GM21723 (cell line): Measurements from ENCODE around the gene NOTUM.
"Not testable (repeated sequence)": the region's sequence is repeated elsewhere in the genome, so short reads cannot be mapped to it uniquely, and the experiment has no call there.

Experiments used
- ATAC-seq: cut with Tn5 transposase; IDR thresholded peaks from one replicate; pipeline ENCODE4 v1.9.1; 2021; ENCODE audit warnings: mild to moderate bottlenecking, moderate library complexity; ENCODE audit not compliant: unreplicated experiment

Gene NOTUM

DNA sequence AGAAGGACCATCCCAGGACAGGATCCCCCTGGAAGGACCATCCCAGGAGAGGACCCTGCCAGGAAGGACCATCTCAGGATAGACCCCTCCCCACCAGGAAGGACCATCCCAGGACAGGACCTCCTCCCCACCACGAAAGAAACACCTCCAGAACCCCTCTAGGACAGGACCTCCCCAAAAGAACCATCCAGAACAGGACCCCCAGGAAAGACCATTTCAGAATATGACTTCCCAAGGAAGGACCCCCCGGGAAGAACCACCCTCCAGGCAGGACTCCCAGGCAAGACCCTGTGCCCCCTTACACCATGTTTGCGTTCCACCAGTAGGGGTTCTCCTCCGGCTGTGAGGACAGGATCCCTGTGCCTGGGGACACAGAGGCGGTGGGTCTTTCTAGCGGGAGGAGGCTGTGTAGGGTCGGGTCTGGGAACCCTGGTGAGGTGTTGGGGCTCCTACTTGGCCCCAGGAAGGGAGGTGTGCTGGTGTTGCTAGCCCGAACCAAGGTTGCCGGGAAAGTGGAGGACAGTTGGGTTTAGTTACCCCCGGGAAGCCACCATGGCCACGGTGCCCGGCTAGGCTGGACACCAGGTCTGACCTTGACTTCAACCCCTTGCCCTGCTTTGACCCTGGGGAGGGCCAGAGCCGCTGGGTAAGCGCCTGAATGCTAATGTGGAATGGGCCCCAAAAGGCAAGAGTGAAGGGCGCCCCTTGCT, 2.2 kb downstream of the NOTUM start:
- no peak for ATAC-seq

GRCh38 chr17:81957691-81958432, 3.1 kb downstream of the NOTUM start:
- no peak for ATAC-seq

DNA sequence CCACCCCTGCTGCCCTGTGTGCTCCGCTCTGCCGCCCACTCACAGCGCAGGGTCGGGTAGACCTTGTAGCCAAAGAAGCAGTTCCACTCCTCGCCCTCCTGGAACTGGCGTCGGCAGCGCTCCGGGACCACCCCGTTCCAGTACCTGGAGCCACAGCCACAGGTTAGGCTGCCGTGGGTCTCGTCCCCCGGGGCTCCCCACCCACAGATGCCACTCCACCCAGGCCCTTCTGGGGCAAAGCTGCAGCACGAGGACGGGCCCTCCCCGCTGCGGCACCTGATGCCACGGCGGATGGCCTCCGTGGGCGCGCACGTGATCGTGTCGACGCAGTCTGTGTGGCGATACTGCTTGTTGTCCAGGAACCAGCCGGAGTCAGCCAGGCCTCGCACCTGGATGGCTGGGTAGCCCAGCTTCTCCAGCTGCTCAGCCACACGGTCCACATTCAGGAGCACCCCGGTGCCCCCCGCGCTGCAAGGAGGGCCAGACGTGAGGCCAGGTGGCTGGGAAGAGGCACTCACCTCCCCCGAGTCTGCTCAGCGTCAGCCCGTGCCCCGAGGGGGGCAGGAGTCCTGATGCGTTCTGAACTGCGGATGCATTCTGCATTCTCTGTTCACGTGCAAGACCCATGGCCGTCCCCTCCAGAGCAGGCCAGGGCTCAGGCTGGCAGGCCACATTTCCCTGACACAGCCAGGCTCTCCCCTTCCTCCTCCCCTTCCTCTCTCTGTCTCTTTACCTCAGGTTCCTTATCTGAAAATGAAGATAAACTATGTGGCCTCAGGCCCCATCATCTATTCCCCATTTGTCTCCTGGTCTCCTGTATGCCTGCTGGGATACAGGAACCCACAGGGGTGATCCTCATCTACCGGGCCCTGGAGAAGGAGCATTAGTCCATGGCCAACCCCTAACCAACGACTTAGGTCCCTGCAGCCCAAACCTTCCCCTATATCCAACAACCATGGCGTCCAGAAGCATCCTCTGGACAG, 4.1 kb downstream of the NOTUM start:
- ATAC-seq: no peak

DNA sequence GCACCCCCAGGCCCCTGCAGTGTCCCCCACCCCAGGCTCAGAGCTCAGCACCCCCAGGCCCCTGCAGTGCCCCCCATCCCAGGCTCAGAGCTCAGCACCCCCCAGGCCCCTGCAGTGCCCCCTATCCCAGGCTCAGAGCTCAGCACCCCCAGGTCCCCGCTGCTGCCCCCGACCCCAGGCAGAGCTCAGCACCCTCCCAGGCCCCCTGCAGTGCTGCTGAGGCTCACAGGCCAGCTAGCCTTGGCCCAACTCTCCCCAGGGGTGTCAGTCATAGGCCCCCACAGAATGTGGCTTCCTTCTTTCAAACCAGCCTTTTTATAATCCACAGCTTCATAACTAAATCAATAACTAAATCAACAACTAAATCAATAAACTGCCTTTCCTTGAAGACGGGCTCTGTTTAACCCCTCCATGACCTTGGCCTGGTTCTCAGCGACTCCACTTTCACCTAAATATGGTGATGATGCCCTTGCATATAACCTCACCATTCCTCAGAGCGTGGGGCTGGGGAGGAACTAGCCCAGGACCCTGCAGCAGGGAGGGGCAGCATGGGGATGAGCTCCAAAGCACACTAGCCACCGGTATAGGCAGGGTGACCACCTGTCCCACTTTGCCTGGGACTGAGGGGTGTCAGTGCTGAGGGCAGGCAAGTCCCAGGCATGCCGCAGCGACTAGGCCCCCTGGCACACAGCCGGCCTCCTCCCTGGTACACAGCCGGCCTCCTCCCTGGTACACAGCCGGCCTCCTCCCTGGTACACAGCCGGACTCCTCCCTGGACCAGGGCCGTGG, 5.0 kb downstream of the NOTUM start:
- ATAC-seq: no peak

GRCh38 chr17:81955058-81955681, 5.8 kb downstream of the NOTUM start:
- no peak for ATAC-seq

DNA sequence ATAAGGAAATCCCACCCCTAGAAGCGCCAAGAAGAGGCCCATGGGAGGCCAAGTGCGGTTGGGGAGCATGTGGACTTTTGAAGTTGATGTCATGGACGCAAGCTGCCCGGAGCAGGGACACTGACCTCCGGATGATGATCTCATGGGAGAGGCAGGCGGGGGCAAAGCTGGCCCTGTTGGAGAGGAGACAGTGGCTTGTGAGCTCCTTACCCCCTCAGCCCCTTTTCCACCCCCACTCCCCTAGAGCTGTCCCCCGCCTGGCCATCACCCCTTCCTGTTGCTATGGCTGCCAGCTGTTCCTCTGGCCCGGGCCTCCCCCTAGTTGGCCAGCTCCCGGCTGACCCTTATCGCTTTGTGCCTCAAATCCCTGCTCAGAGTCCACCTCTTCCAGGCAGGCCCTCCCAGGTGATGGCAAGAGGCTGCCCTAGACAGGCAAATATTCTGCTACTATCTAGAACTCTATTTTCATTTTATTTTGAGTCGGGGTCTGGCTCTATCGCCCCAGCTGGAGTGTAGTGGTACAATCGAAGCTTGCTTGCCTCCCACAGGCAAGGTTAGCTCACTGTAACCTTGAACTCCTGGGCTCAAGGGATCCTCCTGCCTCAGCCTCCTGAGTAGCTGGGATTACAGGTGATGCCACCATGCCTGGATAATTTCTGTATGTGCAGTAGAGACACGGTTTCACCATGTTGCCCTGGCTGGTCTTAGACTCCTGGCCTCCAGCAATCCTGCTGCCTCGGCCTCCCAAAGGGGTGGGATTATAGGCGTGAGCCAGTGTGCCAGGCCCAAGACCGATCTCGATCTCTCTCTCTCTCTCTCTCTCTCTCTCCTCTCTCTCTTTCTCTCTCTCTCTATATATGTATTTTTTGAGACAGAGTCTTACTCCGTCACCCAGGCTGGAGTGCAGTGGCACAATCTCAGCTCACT, 6.6 kb downstream of the NOTUM start:
- no peak for ATAC-seq

DNA sequence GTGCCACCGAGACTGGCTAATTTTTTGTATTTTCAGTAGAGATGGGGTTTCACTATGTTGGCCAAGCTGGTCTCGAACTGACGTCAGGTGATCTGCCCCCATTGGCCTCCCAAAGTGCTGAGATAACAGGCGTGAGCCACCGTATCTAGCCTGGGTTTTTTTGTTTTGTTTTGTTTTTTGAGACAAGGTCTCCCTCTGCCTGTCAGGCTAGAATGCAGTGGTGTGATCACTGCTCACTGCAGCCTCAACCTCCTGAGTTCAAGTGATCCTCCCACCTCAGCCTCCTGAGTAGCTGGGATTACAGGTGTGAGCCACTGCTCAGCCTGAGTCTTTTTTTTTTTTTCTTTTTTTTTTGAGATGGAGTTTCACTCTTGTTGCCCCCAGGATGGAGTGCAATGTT, 7.5 kb downstream of the NOTUM start:
- ATAC-seq: not testable (repeated sequence)

DNA sequence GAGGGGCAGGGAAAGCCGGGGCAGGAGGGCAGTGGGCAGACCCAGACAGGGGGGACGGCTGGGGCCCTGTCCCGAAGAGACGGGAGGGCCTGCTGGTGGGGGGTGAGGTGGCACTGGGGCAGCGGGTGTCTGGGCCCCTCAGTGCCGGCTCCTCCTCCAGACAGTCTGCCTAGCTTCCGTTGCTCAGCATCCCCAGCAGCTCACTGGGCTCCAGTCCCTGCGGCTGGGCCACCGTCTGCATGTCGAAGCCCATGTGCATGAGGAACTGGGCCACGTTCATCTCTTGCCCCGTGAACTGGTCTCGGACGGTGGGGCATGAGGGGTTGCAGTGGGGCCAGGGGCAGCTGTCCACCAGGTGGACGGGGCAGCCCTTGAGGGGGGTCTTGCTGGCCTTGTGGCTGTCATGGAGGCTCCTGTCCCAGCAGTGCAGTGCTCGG, 8.2 kb downstream of the NOTUM start:
- no peak for ATAC-seq

- no peak for ATAC-seq
These were observed 9.0 kb downstream of the NOTUM start for GRCh38 chr17:81951785-81952684.

- no peak for ATAC-seq
These were observed 10.5 kb downstream of the NOTUM start for GRCh38 chr17:81950501-81950900.

GRCh38 chr17:81948635-81949378, 12.2 kb downstream of the NOTUM start:
- no peak for ATAC-seq

GRCh38 chr17:81947189-81947588, 13.8 kb downstream of the NOTUM start, which contains the start of gene MYADML2:
Gene MYADML2 (minus strand): TSS chr17:81947233. CDS start chr17:81941741, 5,492 bp downstream.
- no peak for ATAC-seq

DNA sequence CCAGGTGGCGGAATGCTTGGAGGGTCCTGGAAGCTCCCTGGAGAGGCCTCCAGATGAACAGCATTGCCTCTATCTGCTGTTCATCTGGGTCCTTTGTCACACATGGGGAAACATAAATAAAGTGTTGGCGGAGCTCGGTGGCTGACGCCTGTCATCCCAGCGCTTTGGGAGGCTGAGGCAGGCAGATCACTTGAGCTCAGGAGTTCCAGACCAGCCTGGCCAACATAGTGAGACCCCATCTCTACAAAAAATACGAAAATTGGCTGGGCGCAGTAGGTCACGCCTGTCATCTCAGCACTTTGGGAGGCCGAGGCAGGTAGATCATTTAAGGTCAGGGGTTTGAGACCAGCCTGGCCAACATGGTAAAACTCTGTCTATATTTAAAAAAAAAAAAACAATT, 16.1 kb downstream of the NOTUM start:
- ATAC-seq: no peak

DNA sequence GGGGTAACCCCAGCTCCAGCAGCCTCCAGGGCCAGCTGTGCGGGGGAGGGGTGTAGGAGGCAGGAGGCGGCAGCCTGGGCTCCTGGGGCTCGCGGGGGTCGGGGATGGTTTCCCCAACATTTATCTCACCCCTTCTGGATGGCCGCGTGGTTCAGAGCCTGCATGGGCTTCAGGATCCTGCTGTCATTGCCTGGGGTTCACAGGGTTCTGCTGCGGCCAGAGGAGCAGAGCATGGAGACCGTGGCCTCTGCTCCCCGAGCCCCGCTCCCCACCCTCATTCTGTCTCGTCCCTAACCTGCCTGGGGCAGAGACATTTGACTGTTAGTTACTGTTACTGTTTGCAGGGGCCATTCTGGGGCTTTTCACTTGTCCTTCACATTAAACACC, 18.8 kb downstream of the NOTUM start:
- ATAC-seq: no peak

DNA sequence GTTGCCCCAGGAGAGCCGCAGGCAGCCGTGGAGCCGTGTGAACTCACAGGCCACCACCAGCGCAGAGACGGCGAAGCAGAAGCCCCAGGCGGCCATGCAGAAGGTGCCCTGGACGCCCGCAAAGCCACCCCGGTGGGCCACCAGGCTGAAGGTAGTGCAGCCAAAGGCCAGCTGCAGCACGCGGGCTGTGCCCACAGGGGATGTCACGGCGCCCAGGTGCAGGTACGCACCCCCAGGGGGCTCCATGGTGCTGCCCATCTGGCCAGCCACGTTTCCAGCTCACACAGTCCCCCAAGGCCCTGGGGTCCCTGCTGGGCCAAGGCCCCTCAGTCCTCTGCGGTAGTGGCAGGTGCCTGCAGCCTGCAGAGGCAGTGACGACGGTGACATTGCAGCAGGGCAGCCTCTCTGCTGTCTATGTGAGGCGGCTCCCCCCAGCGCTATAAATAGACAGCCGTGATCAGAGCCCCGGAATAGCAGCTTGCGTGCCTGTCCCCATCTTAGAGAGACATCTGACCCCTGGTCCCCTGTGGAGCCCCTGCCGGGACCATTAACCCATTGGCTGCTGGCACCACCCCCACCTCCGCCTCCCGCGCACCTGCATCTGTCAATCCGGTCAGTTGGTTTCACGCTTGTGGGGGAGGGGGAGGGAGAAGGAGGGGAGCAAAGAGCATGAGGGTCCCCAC, 19.4 kb downstream of the NOTUM start:
- ATAC-seq: no peak
